ENCODE results near the gene PLAGL1.

DNA sequence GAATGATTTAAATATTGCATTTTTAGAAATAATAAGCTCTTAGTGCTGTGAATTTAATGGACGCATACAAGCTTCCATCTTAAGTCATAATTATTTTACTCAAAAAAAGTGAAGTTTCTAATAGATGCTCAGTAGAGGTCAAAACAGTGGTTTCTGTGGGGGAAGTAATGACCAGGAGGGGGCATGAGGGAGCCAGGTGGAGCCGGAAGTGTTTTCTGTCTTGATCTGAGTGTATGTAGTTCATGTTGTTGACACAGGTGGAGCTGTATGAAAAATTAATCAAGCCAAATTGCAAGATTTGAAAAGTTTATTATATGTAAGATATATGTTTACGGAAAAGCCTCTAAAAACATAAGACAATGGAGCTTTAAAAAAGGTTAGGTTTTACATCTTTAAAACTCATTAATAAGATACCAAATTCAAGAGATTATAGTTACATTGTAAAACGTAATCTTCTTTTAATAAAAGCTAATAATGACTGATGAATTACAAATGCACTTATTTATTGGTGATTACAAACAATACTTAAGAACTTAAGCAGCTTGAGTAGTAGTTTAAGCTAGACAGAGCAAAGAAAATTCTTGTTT lies 68.0 kb downstream of the PLAGL1 start:
- TF ChIP-seq, protein P1, sequence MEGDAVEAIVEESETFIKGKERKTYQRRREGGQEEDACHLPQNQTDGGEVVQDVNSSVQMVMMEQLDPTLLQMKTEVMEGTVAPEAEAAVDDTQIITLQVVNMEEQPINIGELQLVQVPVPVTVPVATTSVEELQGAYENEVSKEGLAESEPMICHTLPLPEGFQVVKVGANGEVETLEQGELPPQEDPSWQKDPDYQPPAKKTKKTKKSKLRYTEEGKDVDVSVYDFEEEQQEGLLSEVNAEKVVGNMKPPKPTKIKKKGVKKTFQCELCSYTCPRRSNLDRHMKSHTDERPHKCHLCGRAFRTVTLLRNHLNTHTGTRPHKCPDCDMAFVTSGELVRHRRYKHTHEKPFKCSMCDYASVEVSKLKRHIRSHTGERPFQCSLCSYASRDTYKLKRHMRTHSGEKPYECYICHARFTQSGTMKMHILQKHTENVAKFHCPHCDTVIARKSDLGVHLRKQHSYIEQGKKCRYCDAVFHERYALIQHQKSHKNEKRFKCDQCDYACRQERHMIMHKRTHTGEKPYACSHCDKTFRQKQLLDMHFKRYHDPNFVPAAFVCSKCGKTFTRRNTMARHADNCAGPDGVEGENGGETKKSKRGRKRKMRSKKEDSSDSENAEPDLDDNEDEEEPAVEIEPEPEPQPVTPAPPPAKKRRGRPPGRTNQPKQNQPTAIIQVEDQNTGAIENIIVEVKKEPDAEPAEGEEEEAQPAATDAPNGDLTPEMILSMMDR (IDR thresholded peaks at IDR 0.05; ENCODE audit: control extremely low read depth in 1 of 3, insufficient read depth in 1 of 3, low read depth in 1 of 3, low read length in 3 of 3): peak; percentile 70 to 98 (median 79)
- TF ChIP-seq TAF1 (IDR thresholded peaks at IDR 0.05; ENCODE audit: low read depth, low read length) (no peak), POLR2A (IDR thresholded peaks at IDR 0.05; ENCODE audit: control extremely low read depth in 1 of 2, low read depth in 2 of 2, low read length in 2 of 2) (no peak), CBX5 (IDR thresholded peaks at IDR 0.05; ENCODE audit: low read depth, low read length) (no peak), EGR1 (IDR thresholded peaks at IDR 0.05; ENCODE audit: borderline replicate concordance, low read depth, low read length) (no peak), MAFK (IDR thresholded peaks at IDR 0.05; ENCODE audit: low read depth, low read length) (no peak), NANOG (IDR thresholded peaks at IDR 0.05; ENCODE audit: insufficient read depth, low read depth, low read length, poor library complexity, severe bottlenecking) (no peak), EP300 (IDR thresholded peaks at IDR 0.05; ENCODE audit: borderline replicate concordance in 1 of 2, low read depth in 2 of 2, low read length in 2 of 2) (no peak)
- TF ChIP-seq, protein P2, sequence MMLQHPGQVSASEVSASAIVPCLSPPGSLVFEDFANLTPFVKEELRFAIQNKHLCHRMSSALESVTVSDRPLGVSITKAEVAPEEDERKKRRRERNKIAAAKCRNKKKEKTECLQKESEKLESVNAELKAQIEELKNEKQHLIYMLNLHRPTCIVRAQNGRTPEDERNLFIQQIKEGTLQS (IDR thresholded peaks at IDR 0.05; ENCODE audit: insufficient read depth, low read depth, low read length): no peak
